PC-3 (cell line): Measurements from ENCODE around the gene KCNQ1.

Experiments
- EZH2 ChIP-seq: fragments of 300-600 bp; sonication (generic); IDR thresholded peaks from one replicate; pipeline ENCODE4 v1.6.1; 2017; ENCODE audit warnings: antibody characterized with exemption, mild to moderate bottlenecking, low read length; ENCODE audit not compliant: unreplicated experiment
- EZH2phosphoT487 ChIP-seq: fragments of 300-600 bp; sonication (generic); IDR thresholded peaks from 2 replicates; pipeline ENCODE4 v1.6.1; 2018; ENCODE audit warnings: mild to moderate bottlenecking, antibody characterized with exemption, low read length, borderline replicate concordance
- TF ChIP-seq, protein P1 (sequence below): fragments of 300-600 bp; sonication (generic); conservative IDR thresholded peaks from 2 replicates; pipeline ENCODE4 v1.5.1; 2017; ENCODE audit warnings: antibody characterized with exemption, low read depth, mild to moderate bottlenecking, low read length

DNA sequence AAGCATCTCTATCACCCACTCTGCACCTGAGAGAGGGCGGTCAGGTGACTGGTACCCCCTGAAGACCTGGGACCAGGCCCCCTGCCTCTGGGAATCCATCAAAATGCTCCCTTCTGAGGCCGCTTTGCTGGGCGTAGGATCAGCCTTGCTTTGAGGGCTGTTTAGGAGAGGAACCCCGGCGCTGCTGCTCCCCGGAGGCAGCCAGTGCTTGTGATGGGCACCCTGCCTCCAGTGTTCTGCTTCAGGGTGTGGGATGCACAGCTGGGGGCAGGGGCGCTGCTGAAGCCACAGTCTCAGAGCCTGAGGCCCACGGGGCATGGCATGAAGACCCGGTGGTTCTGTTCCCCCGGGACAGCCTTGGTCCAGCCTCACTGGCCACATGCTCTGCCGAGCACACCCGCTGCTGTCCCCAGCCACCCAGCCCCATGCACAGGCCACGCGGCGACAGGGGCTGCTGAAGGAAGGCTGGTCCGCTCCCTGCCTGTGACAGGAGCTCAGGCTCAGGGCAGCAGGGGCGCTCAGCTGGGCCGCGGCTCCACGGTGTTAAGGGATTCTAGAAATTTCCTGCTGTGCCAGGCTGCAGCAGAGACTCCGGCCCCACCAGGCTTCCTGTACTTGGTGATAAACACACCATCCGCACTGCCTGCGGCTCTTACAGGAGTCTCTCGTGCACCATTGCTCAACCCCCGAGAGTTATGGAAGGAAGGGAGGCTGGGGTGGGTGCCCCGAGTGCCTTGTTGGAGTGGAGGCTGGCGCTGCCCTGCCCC is 91.0 kb downstream of the KCNQ1 start:
- TF ChIP-seq, protein P1, sequence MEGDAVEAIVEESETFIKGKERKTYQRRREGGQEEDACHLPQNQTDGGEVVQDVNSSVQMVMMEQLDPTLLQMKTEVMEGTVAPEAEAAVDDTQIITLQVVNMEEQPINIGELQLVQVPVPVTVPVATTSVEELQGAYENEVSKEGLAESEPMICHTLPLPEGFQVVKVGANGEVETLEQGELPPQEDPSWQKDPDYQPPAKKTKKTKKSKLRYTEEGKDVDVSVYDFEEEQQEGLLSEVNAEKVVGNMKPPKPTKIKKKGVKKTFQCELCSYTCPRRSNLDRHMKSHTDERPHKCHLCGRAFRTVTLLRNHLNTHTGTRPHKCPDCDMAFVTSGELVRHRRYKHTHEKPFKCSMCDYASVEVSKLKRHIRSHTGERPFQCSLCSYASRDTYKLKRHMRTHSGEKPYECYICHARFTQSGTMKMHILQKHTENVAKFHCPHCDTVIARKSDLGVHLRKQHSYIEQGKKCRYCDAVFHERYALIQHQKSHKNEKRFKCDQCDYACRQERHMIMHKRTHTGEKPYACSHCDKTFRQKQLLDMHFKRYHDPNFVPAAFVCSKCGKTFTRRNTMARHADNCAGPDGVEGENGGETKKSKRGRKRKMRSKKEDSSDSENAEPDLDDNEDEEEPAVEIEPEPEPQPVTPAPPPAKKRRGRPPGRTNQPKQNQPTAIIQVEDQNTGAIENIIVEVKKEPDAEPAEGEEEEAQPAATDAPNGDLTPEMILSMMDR: no peak
- TF ChIP-seq EZH2 (no peak), EZH2phosphoT487 (no peak)
